H1 (cell line): ENCODE results near the gene GLB1L2. TPM values are rescaled to one million over a fixed set of nuclear protein-coding genes. Genes with fewer than 3 reads are reported as not detected.

Experiments
- CHD7 ChIP-seq: fragments of 300-600 bp; sonication (generic); IDR thresholded peaks from 2 replicates; pipeline ENCODE4 v1.7.1; 2012; ENCODE audit warnings: low read length, moderate library complexity, mild to moderate bottlenecking, inconsistent platforms; ENCODE audit not compliant: insufficient replicate concordance
- RXRA ChIP-seq: IDR thresholded peaks from 2 replicates; pipeline ENCODE4 v1.6.1; 2011; ENCODE audit warnings: low read depth, mild to moderate bottlenecking, low read length, moderate library complexity; ENCODE audit not compliant: insufficient read depth
- SUZ12 ChIP-seq: fragments of 200-600 bp; sonication (generic); IDR thresholded peaks from 2 replicates; pipeline ENCODE4 v1.6.1; 2012; ENCODE audit warnings: mild to moderate bottlenecking, inconsistent platforms, low read length, moderate library complexity, mixed read lengths
- polyA plus RNA-seq, 7 experiments: library from polyadenylated mRNA; depleted of rRNA in 3 of 7; stranded (reverse) in 5 of 7; unstranded in 2 of 7; fragments of >200 nt in 5 of 7; fragments of 200-250 nt in 2 of 7; gene quantifications; 1 replicate in 5 of 7; 2 replicates in 1 of 7; 4 replicates in 1 of 7; pipeline versions ENCODE4 v1.2.1 to v1.2.3, GENCODE V29; 2011 to 2013; ENCODE audit warnings: missing spikeins in 2 of 7, mixed read lengths in 2 of 7
- total RNA-seq: library from RNA; stranded (reverse); fragmentation: NEBNext Ultra II Directional; extraction: Animal tissue kit (Norgen Biotek cat#: 25700); gene quantifications from 2 replicates; pipeline ENCODE4 v1.2.1, GENCODE V29; 2021

The GLB1L2 gene
- total and polyA plus RNA-seq, 2 of the 8 experiments (the other 6 are each of a cell fraction or from before 2014, with no cell fraction given) = 4.4 to 7.9 TPM

- TF ChIP-seq SUZ12 = no peak
- TF ChIP-seq CHD7 = no peak
- no peak for TF ChIP-seq RXRA
- TF ChIP-seq, all 59 proteins: peak for 0
Measured at GRCh38 chr11:134387501-134387900, 55.7 kb downstream of the GLB1L2 start (continued).
